Measurements from ENCODE around the gene CHRD. TPM values are rescaled to one million over a fixed set of nuclear protein-coding genes. Genes with fewer than 3 reads are reported as not detected.

Gene CHRD
- total and polyA plus RNA-seq, 9 of the 15 experiments (the other 6 are each of a cell fraction or from before 2014, with no cell fraction given) = 0.11 to 1.3 (median 0.59) TPM; not detected in 3

- TF ChIP-seq TFAP4 (CRISPR knock-in tag; IDR thresholded peaks at IDR 0.05; ENCODE audit: borderline replicate concordance) = peak; percentile 59
- no peak for TF ChIP-seq ETV5 (CRISPR knock-in tag; IDR thresholded peaks at IDR 0.05; ENCODE audit: low read depth)
- TF ChIP-seq ZHX1 (conservative IDR thresholded peaks at IDR 0.05; ENCODE audit: low read length) = no peak
- no peak for TF ChIP-seq HEY1 (CRISPR knock-in tag; IDR thresholded peaks at IDR 0.05; ENCODE audit: borderline replicate concordance)
- peak; percentile 95 for TF ChIP-seq SP1 (CRISPR knock-in tag; IDR thresholded peaks at IDR 0.05)
- no peak for TF ChIP-seq SMARCA4 (IDR thresholded peaks at IDR 0.05)
- no peak for TF ChIP-seq SIX5 (IDR thresholded peaks at IDR 0.05; ENCODE audit: borderline replicate concordance in 1 of 2, insufficient read depth in 1 of 2, low read depth in 1 of 2, low read length in 2 of 2)
- TF ChIP-seq LCOR (CRISPR knock-in tag; IDR thresholded peaks at IDR 0.05) = no peak
- TF ChIP-seq ZNF436 (CRISPR knock-in tag; IDR thresholded peaks at IDR 0.05) = no peak
- no peak for TF ChIP-seq TAL1 (IDR thresholded peaks at IDR 0.05)
- no peak for TF ChIP-seq BRF1 (IDR thresholded peaks at IDR 0.05; ENCODE audit: borderline replicate concordance, extremely low read depth, insufficient read length)
- no peak for TF ChIP-seq ZNF133 (CRISPR knock-in tag; IDR thresholded peaks at IDR 0.05)
- TF ChIP-seq HMGXB4 (CRISPR knock-in tag; IDR thresholded peaks at IDR 0.05) = no peak
- 0 out of 2 replicates have a peak, but pooled peaks have one; percentile 15 for TF ChIP-seq PKNOX1 (IDR thresholded peaks at IDR 0.05)
- no peak for TF ChIP-seq SAP30 (IDR thresholded peaks at IDR 0.05; ENCODE audit: borderline replicate concordance, insufficient read depth, low read depth, low read length, poor library complexity, severe bottlenecking)
- TF ChIP-seq PTRF (tag; IDR thresholded peaks at IDR 0.05) = no peak
- TF ChIP-seq TAF1 (IDR thresholded peaks at IDR 0.05; ENCODE audit: control insufficient read depth, extremely low read depth, insufficient read depth, low read length, severe bottlenecking) = no peak
- peak; percentile 55 for TF ChIP-seq KDM5B (IDR thresholded peaks at IDR 0.05; ENCODE audit: insufficient replicate concordance, low read depth, low read length)
- TF ChIP-seq ZNF75A (CRISPR knock-in tag; IDR thresholded peaks at IDR 0.05) = no peak
Measured at GRCh38 chr3:184335661-184336546, 44.0 kb upstream of the CHRD start (continued).

Data from K562 (cell line).